H1 (cell line): ENCODE measurements around the gene DCP1A.

Experiments
- CHD1 ChIP-seq: IDR thresholded peaks from 2 replicates; pipeline ENCODE4 v1.6.1; 2012; ENCODE audit warnings: low read depth, low read length, improper control_type of control experiment
- CREB1 ChIP-seq: IDR thresholded peaks from 2 replicates; pipeline ENCODE4 v1.6.1; 2012; ENCODE audit warnings: inconsistent platforms
- EP300 ChIP-seq, 2 experiments: IDR thresholded peaks; 1 replicate in 1 of 2; 2 replicates in 1 of 2; pipeline ENCODE4 v1.6.1; 2011 to 2012; ENCODE audit warnings: low read depth in 2 of 2, low read length in 2 of 2, mild to moderate bottlenecking in 2 of 2, borderline replicate concordance in 1 of 2, inconsistent platforms in 1 of 2, moderate library complexity in 1 of 2
- EZH2 ChIP-seq: fragments of 200-600 bp; sonication (generic); IDR thresholded peaks from 2 replicates; pipeline ENCODE4 v1.7.1; 2012; ENCODE audit warnings: low read depth, mild to moderate bottlenecking, moderate library complexity, low read length, inconsistent platforms; ENCODE audit not compliant: severe bottlenecking
- NANOG ChIP-seq: IDR thresholded peaks from 2 replicates; pipeline ENCODE4 v1.6.1; 2011; ENCODE audit warnings: low read length, low read depth, mild to moderate bottlenecking, inconsistent platforms; ENCODE audit not compliant: insufficient read depth, poor library complexity, severe bottlenecking
- POLR2A ChIP-seq, 2 experiments: IDR thresholded peaks; 1 replicate in 1 of 2; 2 replicates in 1 of 2; pipeline ENCODE4 v1.6.1; 2011; ENCODE audit warnings: low read depth in 2 of 2, low read length in 2 of 2, mild to moderate bottlenecking in 2 of 2; ENCODE audit errors: control extremely low read depth in 1 of 2
- SIN3A ChIP-seq, 2 experiments: IDR thresholded peaks in 1 of 2; conservative IDR thresholded peaks in 1 of 2; 2 replicates each; pipeline ENCODE4 v1.6.1; 2011 to 2012; ENCODE audit warnings: low read length in 2 of 2, improper control_type of control experiment in 1 of 2, low read depth in 1 of 2, mild to moderate bottlenecking in 1 of 2
- ZNF274 ChIP-seq: IDR thresholded peaks from 2 replicates; pipeline ENCODE4 v1.7.0; 2012; ENCODE audit warnings: low read length, borderline replicate concordance; ENCODE audit errors: extremely low read depth
- TF ChIP-seq, protein P1 (sequence below), 3 experiments: IDR thresholded peaks; 1 replicate in 2 of 3; 2 replicates in 1 of 3; pipeline versions ENCODE4 v1.5.1 to v1.6.1; 2011; ENCODE audit warnings: low read length in 3 of 3, mild to moderate bottlenecking in 3 of 3, inconsistent platforms in 2 of 3, low read depth in 1 of 3, moderate library complexity in 1 of 3; ENCODE audit not compliant: insufficient read depth in 1 of 3; ENCODE audit errors: control extremely low read depth in 1 of 3

DNA sequence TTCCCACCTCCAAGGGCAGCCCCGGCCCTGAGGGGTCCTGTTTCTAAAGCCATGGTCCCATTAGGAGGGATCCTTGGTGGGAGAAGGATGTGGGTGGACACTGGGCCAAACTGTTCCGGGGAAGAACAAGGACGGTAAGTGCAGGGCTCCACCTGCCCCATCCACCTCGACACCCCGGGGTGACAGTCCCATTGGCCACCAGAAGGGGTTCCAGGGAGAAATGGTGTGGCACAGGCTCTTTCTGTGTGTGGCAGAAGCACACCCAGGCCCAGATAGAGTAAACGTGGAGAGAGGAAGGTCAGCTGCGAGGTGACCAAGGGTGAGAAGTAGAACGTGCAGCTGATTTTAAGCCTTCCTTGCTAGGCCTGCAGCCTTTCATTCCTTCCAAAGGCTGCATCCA is 103.6 kb downstream of the DCP1A start:
- TF ChIP-seq, protein P1, sequence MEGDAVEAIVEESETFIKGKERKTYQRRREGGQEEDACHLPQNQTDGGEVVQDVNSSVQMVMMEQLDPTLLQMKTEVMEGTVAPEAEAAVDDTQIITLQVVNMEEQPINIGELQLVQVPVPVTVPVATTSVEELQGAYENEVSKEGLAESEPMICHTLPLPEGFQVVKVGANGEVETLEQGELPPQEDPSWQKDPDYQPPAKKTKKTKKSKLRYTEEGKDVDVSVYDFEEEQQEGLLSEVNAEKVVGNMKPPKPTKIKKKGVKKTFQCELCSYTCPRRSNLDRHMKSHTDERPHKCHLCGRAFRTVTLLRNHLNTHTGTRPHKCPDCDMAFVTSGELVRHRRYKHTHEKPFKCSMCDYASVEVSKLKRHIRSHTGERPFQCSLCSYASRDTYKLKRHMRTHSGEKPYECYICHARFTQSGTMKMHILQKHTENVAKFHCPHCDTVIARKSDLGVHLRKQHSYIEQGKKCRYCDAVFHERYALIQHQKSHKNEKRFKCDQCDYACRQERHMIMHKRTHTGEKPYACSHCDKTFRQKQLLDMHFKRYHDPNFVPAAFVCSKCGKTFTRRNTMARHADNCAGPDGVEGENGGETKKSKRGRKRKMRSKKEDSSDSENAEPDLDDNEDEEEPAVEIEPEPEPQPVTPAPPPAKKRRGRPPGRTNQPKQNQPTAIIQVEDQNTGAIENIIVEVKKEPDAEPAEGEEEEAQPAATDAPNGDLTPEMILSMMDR (IDR thresholded peaks at IDR 0.05; ENCODE audit: control extremely low read depth in 1 of 3, insufficient read depth in 1 of 3, low read depth in 1 of 3, low read length in 3 of 3) = no peak
- no peak for TF ChIP-seq CREB1
- no peak for TF ChIP-seq NANOG
- no peak for TF ChIP-seq POLR2A (IDR thresholded peaks at IDR 0.05; ENCODE audit: control extremely low read depth in 1 of 2, low read depth in 2 of 2, low read length in 2 of 2)
- no peak for TF ChIP-seq SIN3A (conservative IDR thresholded peaks at IDR 0.05 in 1 of 2, IDR thresholded peaks at IDR 0.05 in 1 of 2; ENCODE audit: low read depth in 1 of 2, low read length in 2 of 2)
- TF ChIP-seq ZNF274 = no peak
- TF ChIP-seq CHD1 = no peak
- TF ChIP-seq EP300 (IDR thresholded peaks at IDR 0.05; ENCODE audit: borderline replicate concordance in 1 of 2, low read depth in 2 of 2, low read length in 2 of 2) = no peak
- no peak for TF ChIP-seq EZH2
